Mesendoderm (in vitro differentiated cells): ENCODE results near the gene CDK9.

ENCODE experiments used
- DNase-seq: peaks from one replicate; pipeline ENCODE4 v3.0.0; 2013
- H2AK5ac ChIP-seq: 2 replicates; pipeline ENCODE4 v1.6.1; 2013; ENCODE audit warnings: low read length, inconsistent platforms
- H2BK120ac ChIP-seq: 2 replicates; pipeline ENCODE4 v1.6.1; 2013; ENCODE audit warnings: low read depth, mild to moderate bottlenecking, low read length, moderate library complexity, mixed read lengths
- H2BK15ac ChIP-seq: replicated peaks from 2 replicates; pipeline ENCODE4 v1.6.1; 2013; ENCODE audit warnings: low read depth, mild to moderate bottlenecking, moderate library complexity
- H2BK5ac ChIP-seq: 2 replicates; pipeline ENCODE4 v1.6.1; 2013; ENCODE audit warnings: low read length, inconsistent platforms
- H3K18ac ChIP-seq: 2 replicates; pipeline ENCODE4 v1.6.1; 2013; ENCODE audit warnings: mild to moderate bottlenecking, low read length, mixed read lengths
- H3K23ac ChIP-seq: one replicate; pipeline ENCODE4 v1.6.1; 2013; ENCODE audit warnings: low read length
- H3K27ac ChIP-seq: 2 replicates; pipeline ENCODE4 v1.5.1; 2013; ENCODE audit warnings: low read depth, mild to moderate bottlenecking, inconsistent platforms, low read length, moderate library complexity
- H3K27me3 ChIP-seq: 2 replicates; pipeline ENCODE4 v1.6.1; 2013; ENCODE audit warnings: low read length, control low read depth, mild to moderate bottlenecking, inconsistent platforms; ENCODE audit not compliant: insufficient read depth, poor library complexity
- H3K36me3 ChIP-seq: 2 replicates; pipeline ENCODE4 v1.6.1; 2013; ENCODE audit warnings: low read length, inconsistent platforms; ENCODE audit not compliant: control insufficient read depth, insufficient read depth
- H3K4ac ChIP-seq: one replicate; pipeline ENCODE4 v1.6.1; 2013; ENCODE audit warnings: low read depth, mild to moderate bottlenecking, low read length, moderate library complexity
- H3K4me1 ChIP-seq: 2 replicates; pipeline ENCODE4 v1.6.1; 2013; ENCODE audit warnings: low read depth, low read length, inconsistent platforms; ENCODE audit not compliant: control insufficient read depth
- H3K4me2 ChIP-seq: 2 replicates; pipeline ENCODE4 v1.6.1; 2013; ENCODE audit warnings: low read length
- H3K4me3 ChIP-seq: 2 replicates; pipeline ENCODE4 v1.5.1; 2013; ENCODE audit warnings: mild to moderate bottlenecking, low read length
- H3K56ac ChIP-seq: one replicate; pipeline ENCODE4 v1.6.1; 2013; ENCODE audit warnings: low read length
- H3K79me1 ChIP-seq: 2 replicates; pipeline ENCODE4 v1.6.1; 2013; ENCODE audit warnings: low read length, inconsistent platforms
- H3K79me2 ChIP-seq: 2 replicates; pipeline ENCODE4 v1.6.1; 2013; ENCODE audit warnings: mild to moderate bottlenecking, low read length; ENCODE audit not compliant: control insufficient read depth, insufficient read depth
- H3K9ac ChIP-seq: 2 replicates; pipeline ENCODE4 v1.6.1; 2013; ENCODE audit warnings: low read length, inconsistent platforms
- H4K5ac ChIP-seq: one replicate; pipeline ENCODE4 v1.6.1; 2013; ENCODE audit warnings: low read length
- H4K8ac ChIP-seq: one replicate; pipeline ENCODE4 v1.6.1; 2013; ENCODE audit warnings: low read depth, mild to moderate bottlenecking, control low read depth, low read length, moderate library complexity
- WGBS: extraction: QIAGEN DNeasy Blood & Tissue Kit; methylation state at CpG from one replicate; pipeline ENCODE4 v1.1.7; 2013; ENCODE audit warnings: low lambda C conversion rate, missing lambda C conversion rate; ENCODE audit not compliant: insufficient coverage; ENCODE audit errors: extremely low coverage; 5-methylcytosine and 5-hydroxymethylcytosine counted together

CDK9 gene

GRCh38 chr9:127744398-127745110, 41.3 kb upstream of the CDK9 start:
- no CpG with 5 or more reads among the region's 19 CpGs for WGBS

GRCh38 chr9:127746959-127747569, 38.8 kb upstream of the CDK9 start:
- H3K79me1 ChIP-seq, result no peaks in the 10 kb centered on the region
- no CpG with 5 or more reads among the region's 15 CpGs for WGBS

More at GRCh38 chr9:127744398-127745110, 41.3 kb upstream of the CDK9 start:
- no peak overlapping the region for H2BK15ac ChIP-seq
- no peak overlapping the region for H4K8ac ChIP-seq
- H3K18ac ChIP-seq, result no peak overlapping the region
- H3K23ac ChIP-seq, result no peak overlapping the region
- H4K5ac ChIP-seq, result no peak overlapping the region
- H3K27ac ChIP-seq, result no peak overlapping the region
- H3K27me3 ChIP-seq, result no peaks in the 10 kb centered on the region
- H2AK5ac ChIP-seq, result no peak overlapping the region
- H2BK5ac ChIP-seq, result no peak overlapping the region
- no peaks in the 10 kb centered on the region for H3K4me1 ChIP-seq
- no peak overlapping the region for H3K4me2 ChIP-seq
- no peak for DNase-seq
- H3K4ac ChIP-seq, result no peak overlapping the region
- H3K79me2 ChIP-seq, result no peaks in the 10 kb centered on the region
- H3K4me3 ChIP-seq, result no peak overlapping the region
- H3K36me3 ChIP-seq, result no peaks in the 10 kb centered on the region
- H2BK120ac ChIP-seq, result no peak overlapping the region
- no peak overlapping the region for H3K56ac ChIP-seq
- no peak overlapping the region for H3K9ac ChIP-seq
- H3K79me1 ChIP-seq, result no peaks in the 10 kb centered on the region

DNA sequence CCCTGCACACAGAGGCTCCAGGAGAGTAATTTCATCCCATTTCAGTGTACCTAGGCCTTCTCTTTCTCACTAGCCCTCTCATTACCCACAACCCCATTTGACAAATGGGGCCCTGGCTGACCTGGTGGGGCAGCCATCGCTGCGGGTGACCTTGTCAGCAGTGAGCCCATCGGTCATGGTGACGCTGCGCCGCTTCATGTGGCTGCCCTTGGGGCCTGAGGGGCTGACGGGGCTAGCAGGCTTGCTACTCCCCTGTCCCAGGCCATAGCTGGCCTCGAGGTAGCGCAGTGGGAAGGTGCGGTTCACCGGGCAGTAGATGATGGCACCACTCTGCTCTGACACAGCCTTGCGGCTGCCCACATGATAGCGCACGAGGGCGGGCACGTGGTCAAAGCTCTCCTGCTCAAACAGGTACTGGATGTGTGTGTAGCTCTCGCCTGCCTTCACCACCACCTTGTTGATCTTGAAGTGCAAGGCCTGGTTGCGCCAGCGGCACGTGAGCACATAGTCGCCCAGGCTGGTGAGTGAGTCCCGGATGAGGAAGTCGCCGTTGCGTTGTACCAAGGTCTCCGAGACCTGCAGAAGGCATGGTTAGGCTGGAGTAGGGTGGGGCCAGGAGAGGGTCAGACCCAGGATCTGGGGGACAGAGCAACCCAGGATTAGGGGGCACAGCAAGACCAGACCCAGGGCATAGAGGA, 36.6 kb upstream of the CDK9 start:
- Histone ChIP-seq H3K18ac (no peak overlapping the region), H3K9ac (no peak overlapping the region), H3K56ac (no peak overlapping the region), H2AK5ac (no peak overlapping the region), H2BK120ac (no peak overlapping the region), H2BK15ac (no peak overlapping the region), H3K23ac (no peak overlapping the region), H3K4me3 (no peak overlapping the region), H3K4me2 (no peak overlapping the region), H3K36me3 (no peaks in the 10 kb centered on the region), H3K4ac (no peak overlapping the region), H3K79me2 (no peaks in the 10 kb centered on the region), H3K4me1 (no peaks in the 10 kb centered on the region), H4K8ac (no peak overlapping the region), H2BK5ac (no peak overlapping the region), H4K5ac (no peak overlapping the region), H3K27me3 (no peaks in the 10 kb centered on the region), H3K79me1 (no peaks in the 10 kb centered on the region), H3K27ac (no peak overlapping the region)
- WGBS, result no CpG with 5 or more reads among the region's 26 CpGs
- DNase-seq, result no peak

More at GRCh38 chr9:127746959-127747569, 38.8 kb upstream of the CDK9 start:
- no peak overlapping the region for H3K4me2 ChIP-seq
- no peak overlapping the region for H3K27ac ChIP-seq
- H3K79me2 ChIP-seq, result no peaks in the 10 kb centered on the region
- no peak overlapping the region for H3K18ac ChIP-seq
- H3K4me1 ChIP-seq, result no peaks in the 10 kb centered on the region
- H3K4ac ChIP-seq, result no peak overlapping the region
- H3K36me3 ChIP-seq, result no peaks in the 10 kb centered on the region
- no peak overlapping the region for H3K23ac ChIP-seq
- H3K9ac ChIP-seq, result no peak overlapping the region
- no peak overlapping the region for H4K5ac ChIP-seq
- no peak overlapping the region for H3K56ac ChIP-seq
- peak; percentile 44 for DNase-seq
- H3K4me3 ChIP-seq, result no peak overlapping the region
- no peak overlapping the region for H2AK5ac ChIP-seq
- H2BK120ac ChIP-seq, result no peak overlapping the region
- H2BK15ac ChIP-seq, result no peak overlapping the region
- no peaks in the 10 kb centered on the region for H3K27me3 ChIP-seq
- H4K8ac ChIP-seq, result no peak overlapping the region
- no peak overlapping the region for H2BK5ac ChIP-seq

DNA sequence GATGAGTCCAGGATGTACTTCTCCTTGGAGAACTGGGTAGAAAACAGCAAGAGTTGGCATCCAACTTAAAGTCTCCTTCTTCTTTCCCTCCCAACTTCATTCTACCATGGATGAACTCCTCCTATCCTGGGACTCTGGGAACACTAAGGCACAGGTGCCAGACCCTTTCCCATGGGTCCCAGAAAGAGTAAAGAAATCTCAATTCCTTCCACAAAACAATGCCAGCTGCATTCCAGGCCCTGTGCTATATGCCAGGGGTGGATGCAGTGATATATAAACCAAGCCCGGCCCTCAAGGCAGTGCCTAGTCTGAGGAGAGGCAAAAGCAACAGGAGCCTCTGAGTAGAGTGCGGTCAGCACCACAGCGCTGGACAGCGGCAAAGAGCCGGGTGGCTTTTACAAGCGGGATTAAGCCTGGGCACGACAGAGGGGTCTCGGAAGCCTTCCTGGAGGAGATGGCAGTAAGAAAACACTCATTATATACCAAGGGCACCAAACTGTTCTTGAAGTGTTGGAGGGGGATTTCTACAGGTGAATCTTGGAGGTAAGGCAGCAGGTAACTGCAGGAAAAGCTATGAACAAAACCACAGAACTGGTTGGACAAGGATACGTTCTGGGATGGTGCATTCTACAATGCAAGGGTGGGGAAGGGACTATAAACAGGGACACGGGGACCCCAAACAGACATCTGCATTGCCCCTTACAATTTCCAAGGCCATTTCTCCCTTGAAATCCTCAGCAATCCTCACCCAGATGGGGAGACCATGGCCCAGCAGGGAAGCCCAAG, 34.4 kb upstream of the CDK9 start:
- H3K27me3 ChIP-seq, result peaks cover 3% of the 10 kb centered on the region
- whole genome bisulfite sequencing, result no CpG with 5 or more reads among the region's 10 CpGs
- DNase-seq, result peak; percentile 45

DNA sequence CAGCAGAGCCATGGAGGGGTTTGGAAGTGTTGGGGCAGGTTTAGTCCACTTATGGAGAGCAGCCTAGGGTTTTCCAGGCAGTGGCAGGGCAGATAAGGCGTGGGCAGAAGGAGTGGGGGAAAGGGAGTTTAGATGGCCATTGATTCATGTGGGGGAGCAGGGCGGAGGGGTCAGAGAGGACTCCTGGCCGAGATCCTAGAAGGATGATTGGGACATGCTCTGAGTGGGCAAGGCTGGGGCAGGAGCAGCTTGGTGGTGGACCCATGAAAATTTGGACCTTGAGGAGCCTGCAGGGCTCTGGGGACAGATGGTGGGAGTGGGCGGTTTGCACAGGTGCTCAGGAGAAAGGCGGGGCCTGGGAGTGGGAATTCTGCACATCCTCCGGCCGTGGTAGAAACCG, 32.7 kb upstream of the CDK9 start:
- no peak overlapping the region for H3K27ac ChIP-seq
- H3K36me3 ChIP-seq, result no peaks in the 10 kb centered on the region
- H3K23ac ChIP-seq, result no peak overlapping the region
- no peak overlapping the region for H2AK5ac ChIP-seq
- H3K79me2 ChIP-seq, result no peaks in the 10 kb centered on the region
- no peaks in the 10 kb centered on the region for H3K4me1 ChIP-seq
- no peak overlapping the region for H2BK15ac ChIP-seq
- H3K27me3 ChIP-seq, result peaks cover 3% of the 10 kb centered on the region
- H3K4me3 ChIP-seq, result no peak overlapping the region
- DNase-seq, result no peak
- H3K9ac ChIP-seq, result no peak overlapping the region
- no peak overlapping the region for H2BK5ac ChIP-seq
- no peak overlapping the region for H2BK120ac ChIP-seq
- H3K79me1 ChIP-seq, result no peaks in the 10 kb centered on the region
- H3K4ac ChIP-seq, result no peak overlapping the region
- H3K4me2 ChIP-seq, result no peak overlapping the region
- H4K5ac ChIP-seq, result no peak overlapping the region
- H3K56ac ChIP-seq, result no peak overlapping the region
- H3K18ac ChIP-seq, result no peak overlapping the region
- no peak overlapping the region for H4K8ac ChIP-seq
- WGBS, result no CpG with 5 or more reads among the region's 8 CpGs

More for the DNA sequence above, 34.4 kb upstream of the CDK9 start:
- Histone ChIP-seq H2AK5ac (no peak overlapping the region), H3K4me2 (no peak overlapping the region), H2BK15ac (no peak overlapping the region), H3K23ac (no peak overlapping the region), H4K8ac (no peak overlapping the region), H2BK120ac (no peak overlapping the region), H4K5ac (no peak overlapping the region), H3K56ac (no peak overlapping the region), H3K18ac (no peak overlapping the region), H2BK5ac (no peak overlapping the region), H3K4me1 (no peaks in the 10 kb centered on the region), H3K79me1 (no peaks in the 10 kb centered on the region), H3K79me2 (no peaks in the 10 kb centered on the region), H3K4ac (no peak overlapping the region), H3K36me3 (no peaks in the 10 kb centered on the region), H3K4me3 (no peak overlapping the region), H3K27ac (no peak overlapping the region), H3K9ac (no peak overlapping the region)
